Measurements from ENCODE around the gene CNOT6. TPM values are rescaled to one million over a fixed set of nuclear protein-coding genes. Genes with fewer than 3 reads are reported as not detected.

CNOT6 gene
- total RNA-seq, 1 experiment from 2014 or later: 59.1 TPM

DNA sequence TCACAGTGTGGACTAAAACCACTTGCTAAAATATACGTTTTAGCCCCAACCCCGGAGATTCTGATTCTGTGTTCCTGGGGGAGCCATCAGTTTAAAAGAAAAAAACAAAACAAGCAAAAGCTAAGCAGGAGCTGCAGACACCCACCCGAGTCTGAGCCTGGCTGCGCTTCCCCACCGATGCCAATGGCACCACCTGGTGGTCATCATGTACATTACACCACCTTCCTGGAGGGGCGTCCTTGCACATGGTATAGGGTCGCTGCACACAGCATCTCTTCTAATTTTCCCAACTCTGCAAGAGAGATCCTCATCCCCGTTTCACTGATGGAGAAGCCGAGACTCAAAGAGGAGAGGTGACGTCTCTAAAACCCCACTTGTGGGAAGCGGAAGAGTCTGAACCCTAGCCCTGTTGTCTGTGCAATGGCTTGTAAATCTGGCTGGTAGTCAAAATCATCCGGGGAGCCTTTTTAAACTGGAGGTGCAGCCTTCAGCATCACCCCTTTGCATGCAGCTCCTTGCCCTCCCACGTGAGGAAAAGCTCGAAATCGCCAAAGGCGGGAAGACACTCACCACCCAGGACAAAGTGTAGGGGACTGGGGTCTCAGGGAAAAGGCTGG lies 23.1 kb upstream of the CNOT6 start:
- ATAC-seq (peak; percentile 85), DNase-seq (ENCODE audit: low read depth, low spot score) (peak; percentile 32)
- Histone ChIP-seq H3K9me3 (ENCODE audit: control insufficient read depth in 1 of 2, insufficient read depth in 1 of 2, low read depth in 1 of 2, low read length in 2 of 2) (no peaks in the 10 kb centered on the region), H3K79me2 (ENCODE audit: insufficient read depth, low read length) (no peaks in the 10 kb centered on the region), H3K4me2 (ENCODE audit: low read length) (no peak overlapping the region), H3K9ac (ENCODE audit: low read length) (no peak overlapping the region), H4K20me1 (ENCODE audit: insufficient read depth) (no peaks in the 10 kb centered on the region), H3K9me2 (ENCODE audit: insufficient read depth) (no peaks in the 10 kb centered on the region), H3K27ac (ENCODE audit: low read depth, low read length) (no peak overlapping the region), H3K4me1 (ENCODE audit: control insufficient read depth in 1 of 2, insufficient read depth in 2 of 2, low read length in 2 of 2) (peaks cover 7 to 14% of the 10 kb centered on the region in 2 experiments; a peak in 3 of 4 replicates), H3K4me3 (replicated peaks in 1 of 2; ENCODE audit: low read depth in 1 of 2, low read length in 2 of 2) (no peak overlapping the region), H3K36me3 (ENCODE audit: control insufficient read depth in 1 of 2, insufficient read depth in 2 of 2, low read length in 2 of 2) (no peaks in the 10 kb centered on the region), H2AFZ (ENCODE audit: low read depth, low read length, poor library complexity, severe bottlenecking) (no peak overlapping the region), H3K27me3 (ENCODE audit: insufficient read depth, low read length) (no peaks in the 10 kb centered on the region)
- ChIA-PET POLR2A (no interaction called here), CTCF (interaction anchor here (0.7 to 1.7 kb wide), 7 partner anchors 10 to 262 kb away, joined by 3 to 25 read pairs (median 4); partner anchors contain the start of genes GFPT2, MAPK9 and RASGEF1C), RAD21 (ENCODE audit: low non-redundant PET in 1 of 2, low total read pairs in 2 of 2, uncharacterized antibody in 2 of 2, unreplicated experiment in 2 of 2) (interaction anchor here (1.0 to 1.3 kb wide), 2 partner anchors 178 kb away, joined by 3 to 6 read pairs; no protein-coding TSS in a partner anchor)
- TF ChIP-seq CEBPB (IDR thresholded peaks at IDR 0.05; ENCODE audit: low read depth) (no peak), TCF7L2 (IDR thresholded peaks at IDR 0.05; ENCODE audit: borderline replicate concordance, extremely low read depth, insufficient read depth, insufficient read length) (no peak), ZNF274 (IDR thresholded peaks at IDR 0.05; ENCODE audit: low read depth, low read length) (no peak), YY1 (IDR thresholded peaks at IDR 0.05; ENCODE audit: extremely low read depth, insufficient replicate concordance, low read depth, low read length) (peak; percentile 12), FOSL1 (IDR thresholded peaks at IDR 0.05; ENCODE audit: low read depth) (no peak), EZH2phosphoT487 (IDR thresholded peaks at IDR 0.05; ENCODE audit: borderline replicate concordance) (no peak), EGR1 (IDR thresholded peaks at IDR 0.05; ENCODE audit: low read depth) (no peak), EZH2 (IDR thresholded peaks at IDR 0.05) (no peak), RAD21 (IDR thresholded peaks at IDR 0.05; ENCODE audit: low read depth) (peak; percentile 93)
- TF ChIP-seq, protein P1, sequence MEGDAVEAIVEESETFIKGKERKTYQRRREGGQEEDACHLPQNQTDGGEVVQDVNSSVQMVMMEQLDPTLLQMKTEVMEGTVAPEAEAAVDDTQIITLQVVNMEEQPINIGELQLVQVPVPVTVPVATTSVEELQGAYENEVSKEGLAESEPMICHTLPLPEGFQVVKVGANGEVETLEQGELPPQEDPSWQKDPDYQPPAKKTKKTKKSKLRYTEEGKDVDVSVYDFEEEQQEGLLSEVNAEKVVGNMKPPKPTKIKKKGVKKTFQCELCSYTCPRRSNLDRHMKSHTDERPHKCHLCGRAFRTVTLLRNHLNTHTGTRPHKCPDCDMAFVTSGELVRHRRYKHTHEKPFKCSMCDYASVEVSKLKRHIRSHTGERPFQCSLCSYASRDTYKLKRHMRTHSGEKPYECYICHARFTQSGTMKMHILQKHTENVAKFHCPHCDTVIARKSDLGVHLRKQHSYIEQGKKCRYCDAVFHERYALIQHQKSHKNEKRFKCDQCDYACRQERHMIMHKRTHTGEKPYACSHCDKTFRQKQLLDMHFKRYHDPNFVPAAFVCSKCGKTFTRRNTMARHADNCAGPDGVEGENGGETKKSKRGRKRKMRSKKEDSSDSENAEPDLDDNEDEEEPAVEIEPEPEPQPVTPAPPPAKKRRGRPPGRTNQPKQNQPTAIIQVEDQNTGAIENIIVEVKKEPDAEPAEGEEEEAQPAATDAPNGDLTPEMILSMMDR (IDR thresholded peaks at IDR 0.05 in 2 of 3, conservative IDR thresholded peaks at IDR 0.05 in 1 of 3; ENCODE audit: borderline replicate concordance in 1 of 3, insufficient read depth in 1 of 3, low read depth in 2 of 3, low read length in 2 of 3): peak; percentile 83 to 96 (median 95)
- TF ChIP-seq, protein P2, sequence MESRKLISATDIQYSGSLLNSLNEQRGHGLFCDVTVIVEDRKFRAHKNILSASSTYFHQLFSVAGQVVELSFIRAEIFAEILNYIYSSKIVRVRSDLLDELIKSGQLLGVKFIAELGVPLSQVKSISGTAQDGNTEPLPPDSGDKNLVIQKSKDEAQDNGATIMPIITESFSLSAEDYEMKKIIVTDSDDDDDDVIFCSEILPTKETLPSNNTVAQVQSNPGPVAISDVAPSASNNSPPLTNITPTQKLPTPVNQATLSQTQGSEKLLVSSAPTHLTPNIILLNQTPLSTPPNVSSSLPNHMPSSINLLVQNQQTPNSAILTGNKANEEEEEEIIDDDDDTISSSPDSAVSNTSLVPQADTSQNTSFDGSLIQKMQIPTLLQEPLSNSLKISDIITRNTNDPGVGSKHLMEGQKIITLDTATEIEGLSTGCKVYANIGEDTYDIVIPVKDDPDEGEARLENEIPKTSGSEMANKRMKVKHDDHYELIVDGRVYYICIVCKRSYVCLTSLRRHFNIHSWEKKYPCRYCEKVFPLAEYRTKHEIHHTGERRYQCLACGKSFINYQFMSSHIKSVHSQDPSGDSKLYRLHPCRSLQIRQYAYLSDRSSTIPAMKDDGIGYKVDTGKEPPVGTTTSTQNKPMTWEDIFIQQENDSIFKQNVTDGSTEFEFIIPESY (IDR thresholded peaks at IDR 0.05; ENCODE audit: extremely low read depth, insufficient replicate concordance, low read length): no peak
- TF ChIP-seq, protein P3, sequence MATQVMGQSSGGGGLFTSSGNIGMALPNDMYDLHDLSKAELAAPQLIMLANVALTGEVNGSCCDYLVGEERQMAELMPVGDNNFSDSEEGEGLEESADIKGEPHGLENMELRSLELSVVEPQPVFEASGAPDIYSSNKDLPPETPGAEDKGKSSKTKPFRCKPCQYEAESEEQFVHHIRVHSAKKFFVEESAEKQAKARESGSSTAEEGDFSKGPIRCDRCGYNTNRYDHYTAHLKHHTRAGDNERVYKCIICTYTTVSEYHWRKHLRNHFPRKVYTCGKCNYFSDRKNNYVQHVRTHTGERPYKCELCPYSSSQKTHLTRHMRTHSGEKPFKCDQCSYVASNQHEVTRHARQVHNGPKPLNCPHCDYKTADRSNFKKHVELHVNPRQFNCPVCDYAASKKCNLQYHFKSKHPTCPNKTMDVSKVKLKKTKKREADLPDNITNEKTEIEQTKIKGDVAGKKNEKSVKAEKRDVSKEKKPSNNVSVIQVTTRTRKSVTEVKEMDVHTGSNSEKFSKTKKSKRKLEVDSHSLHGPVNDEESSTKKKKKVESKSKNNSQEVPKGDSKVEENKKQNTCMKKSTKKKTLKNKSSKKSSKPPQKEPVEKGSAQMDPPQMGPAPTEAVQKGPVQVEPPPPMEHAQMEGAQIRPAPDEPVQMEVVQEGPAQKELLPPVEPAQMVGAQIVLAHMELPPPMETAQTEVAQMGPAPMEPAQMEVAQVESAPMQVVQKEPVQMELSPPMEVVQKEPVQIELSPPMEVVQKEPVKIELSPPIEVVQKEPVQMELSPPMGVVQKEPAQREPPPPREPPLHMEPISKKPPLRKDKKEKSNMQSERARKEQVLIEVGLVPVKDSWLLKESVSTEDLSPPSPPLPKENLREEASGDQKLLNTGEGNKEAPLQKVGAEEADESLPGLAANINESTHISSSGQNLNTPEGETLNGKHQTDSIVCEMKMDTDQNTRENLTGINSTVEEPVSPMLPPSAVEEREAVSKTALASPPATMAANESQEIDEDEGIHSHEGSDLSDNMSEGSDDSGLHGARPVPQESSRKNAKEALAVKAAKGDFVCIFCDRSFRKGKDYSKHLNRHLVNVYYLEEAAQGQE (IDR thresholded peaks at IDR 0.05; ENCODE audit: low read depth): no peak
- BruUV-seq (replicated peaks): no TSS peak
- intact Hi-C loops (cut with micrococcal nuclease): loop anchor here (1.0 to 10.0 kb wide), 3 partner anchors 178 to 344 kb away; partner anchors contain the start of gene RASGEF1C

Data from HCT116 (cell line).